ENCODE measurements around the gene HES4. TPM values are rescaled to one million over a fixed set of nuclear protein-coding genes. Genes with fewer than 3 reads are reported as not detected.

The HES4 gene
- total RNA-seq, 2 donors from 2014 or later: 45.8 to 82.6 TPM

DNA sequence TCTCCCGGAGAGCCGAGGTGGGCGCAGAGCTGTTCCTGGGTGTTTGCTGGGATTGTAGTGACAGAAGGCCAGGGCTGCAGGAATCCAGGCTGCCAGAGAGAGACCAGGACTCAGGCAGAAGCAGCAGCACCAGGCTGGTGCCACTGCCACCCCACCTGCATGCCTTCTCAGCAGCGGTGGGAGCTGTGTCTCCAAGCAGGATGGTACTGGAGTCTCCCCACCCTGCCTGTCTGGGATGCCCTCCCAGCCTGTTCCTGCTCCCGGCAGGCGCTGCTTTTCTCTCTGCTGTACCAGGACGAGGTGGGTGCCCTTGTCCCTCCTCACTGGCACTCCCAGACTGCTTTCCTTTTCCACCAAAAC, 4.5 kb upstream of the HES4 start:
- no peaks in the 10 kb centered on the region for H3K27me3 ChIP-seq (replicated peaks; ENCODE audit: insufficient read depth)
- intact Hi-C loops (cut with DNase I): no loop called here
- DNase-seq (ENCODE audit: low spot score): no peak
- H3K4me3 ChIP-seq: no peak overlapping the region
- H3K36me3 ChIP-seq: no peaks in the 10 kb centered on the region
- no peaks in the 10 kb centered on the region for H3K9me3 ChIP-seq
- H3K4me1 ChIP-seq (replicated peaks): peaks cover 5% of the 10 kb centered on the region
- TF ChIP-seq POLR2AphosphoS5 (IDR thresholded peaks at IDR 0.05): no peak
- no peak for TF ChIP-seq POLR2A (IDR thresholded peaks at IDR 0.05)
- TF ChIP-seq, protein P1, sequence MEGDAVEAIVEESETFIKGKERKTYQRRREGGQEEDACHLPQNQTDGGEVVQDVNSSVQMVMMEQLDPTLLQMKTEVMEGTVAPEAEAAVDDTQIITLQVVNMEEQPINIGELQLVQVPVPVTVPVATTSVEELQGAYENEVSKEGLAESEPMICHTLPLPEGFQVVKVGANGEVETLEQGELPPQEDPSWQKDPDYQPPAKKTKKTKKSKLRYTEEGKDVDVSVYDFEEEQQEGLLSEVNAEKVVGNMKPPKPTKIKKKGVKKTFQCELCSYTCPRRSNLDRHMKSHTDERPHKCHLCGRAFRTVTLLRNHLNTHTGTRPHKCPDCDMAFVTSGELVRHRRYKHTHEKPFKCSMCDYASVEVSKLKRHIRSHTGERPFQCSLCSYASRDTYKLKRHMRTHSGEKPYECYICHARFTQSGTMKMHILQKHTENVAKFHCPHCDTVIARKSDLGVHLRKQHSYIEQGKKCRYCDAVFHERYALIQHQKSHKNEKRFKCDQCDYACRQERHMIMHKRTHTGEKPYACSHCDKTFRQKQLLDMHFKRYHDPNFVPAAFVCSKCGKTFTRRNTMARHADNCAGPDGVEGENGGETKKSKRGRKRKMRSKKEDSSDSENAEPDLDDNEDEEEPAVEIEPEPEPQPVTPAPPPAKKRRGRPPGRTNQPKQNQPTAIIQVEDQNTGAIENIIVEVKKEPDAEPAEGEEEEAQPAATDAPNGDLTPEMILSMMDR (IDR thresholded peaks at IDR 0.05): no peak
- WGBS: 86% methylated on average over 7 of the region's 7 CpGs
- no peak overlapping the region for H3K27ac ChIP-seq

DNA sequence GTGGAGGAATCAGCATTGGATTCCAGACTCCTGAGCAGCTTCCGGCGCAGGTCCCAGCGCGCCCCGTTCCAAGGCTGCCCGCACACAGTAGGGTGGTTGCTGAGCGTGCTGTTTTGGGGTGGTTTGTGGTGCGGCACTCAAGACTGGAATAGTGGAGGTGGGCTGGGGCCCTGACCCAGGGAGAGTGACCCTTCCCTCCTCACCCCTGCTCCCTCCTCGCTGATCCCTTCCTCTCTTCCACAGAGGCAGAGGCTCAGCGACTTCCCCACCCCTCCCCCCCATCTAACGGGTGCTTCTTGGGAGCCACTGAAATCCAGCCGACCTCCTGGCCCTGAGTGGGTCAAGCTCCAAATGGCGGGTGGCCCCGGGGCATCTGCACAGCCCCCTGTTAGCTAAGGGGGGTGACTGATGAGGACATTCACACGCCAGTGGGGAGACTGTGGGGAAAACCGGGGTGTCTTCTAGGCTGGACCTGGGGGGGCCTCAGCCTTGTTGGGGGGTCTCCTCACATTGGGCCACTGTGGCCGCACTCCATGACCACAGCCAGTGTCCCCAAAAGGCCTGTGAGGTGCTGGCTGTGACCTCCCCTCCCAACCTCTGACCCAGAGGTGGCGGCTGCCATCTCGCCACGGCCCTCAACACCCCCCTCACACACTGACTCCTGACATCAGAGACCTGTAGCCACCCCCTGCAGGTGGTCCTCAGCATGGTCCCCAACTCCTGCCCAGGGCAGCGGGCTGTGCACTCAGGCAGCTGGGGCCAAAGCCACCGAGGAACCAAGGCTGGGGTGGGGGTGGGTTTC, 3.9 kb upstream of the HES4 start:
- Histone ChIP-seq H3K9me3 (no peaks in the 10 kb centered on the region), H3K4me3 (no peak overlapping the region), H3K36me3 (no peaks in the 10 kb centered on the region), H3K4me1 (replicated peaks) (peaks cover 5% of the 10 kb centered on the region), H3K27ac (no peak overlapping the region), H3K27me3 (replicated peaks; ENCODE audit: insufficient read depth) (no peaks in the 10 kb centered on the region)
- TF ChIP-seq POLR2A (IDR thresholded peaks at IDR 0.05) (no peak), POLR2AphosphoS5 (IDR thresholded peaks at IDR 0.05) (no peak)
- TF ChIP-seq, protein P1 (IDR thresholded peaks at IDR 0.05): no peak
- 86% methylated on average over 22 of the region's 22 CpGs for WGBS
- no peak for DNase-seq (ENCODE audit: low spot score)
- intact Hi-C loops (cut with DNase I): no loop called here

DNA sequence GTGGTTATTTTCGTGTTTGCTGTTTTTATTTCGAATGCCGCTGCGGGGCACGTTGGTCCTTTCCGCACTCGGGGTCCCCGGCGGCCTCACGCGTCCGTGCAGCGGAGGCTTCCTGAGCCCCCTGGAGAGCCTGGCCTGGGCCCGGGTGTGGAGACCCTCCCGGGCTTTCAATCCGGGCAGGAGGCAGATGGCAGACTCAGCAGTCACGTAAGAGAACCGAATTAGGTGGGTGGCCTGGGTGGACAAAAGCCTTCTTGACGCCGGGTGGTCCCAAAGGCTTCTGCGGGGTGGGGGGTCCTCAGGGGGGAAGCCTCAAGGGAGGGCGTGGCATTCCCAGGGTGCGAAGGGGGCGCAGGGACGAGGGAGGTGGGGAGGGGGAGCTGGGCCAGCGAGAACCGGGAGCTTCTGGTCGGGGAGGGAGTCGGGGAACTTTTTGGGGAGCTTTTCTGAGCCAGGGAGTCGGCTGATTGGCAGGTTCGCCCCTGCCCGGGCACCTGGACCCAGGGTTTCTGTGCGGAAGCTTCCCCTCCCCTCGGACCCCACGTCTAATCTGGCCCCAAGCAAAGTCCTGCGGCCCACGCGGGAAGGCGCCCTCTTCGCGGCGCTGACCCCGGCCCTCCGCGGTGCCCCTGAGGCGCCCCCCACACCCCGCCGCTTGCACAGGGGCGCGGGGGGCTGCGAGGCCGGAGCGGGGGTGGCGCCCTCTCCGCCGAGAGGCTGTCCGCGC, 1.3 kb upstream of the HES4 start:
- Histone ChIP-seq H3K9me3 (no peaks in the 10 kb centered on the region), H3K4me1 (replicated peaks) (peaks cover 9% of the 10 kb centered on the region), H3K4me3 (peak overlapping the region; percentile 59 to 71), H3K27ac (peak overlapping the region; percentile 94 to 95), H3K27me3 (replicated peaks; ENCODE audit: insufficient read depth) (no peaks in the 10 kb centered on the region), H3K36me3 (no peaks in the 10 kb centered on the region)
- no peak for DNase-seq (ENCODE audit: low spot score)
- WGBS: under 1% methylated on average over 55 of the region's 58 CpGs
- TF ChIP-seq POLR2A (IDR thresholded peaks at IDR 0.05): no peak
- TF ChIP-seq POLR2AphosphoS5 (IDR thresholded peaks at IDR 0.05): no peak
- TF ChIP-seq, protein P1 (IDR thresholded peaks at IDR 0.05): no peak
- intact Hi-C loops (cut with DNase I): no loop called here

GRCh38 chr1:1000357-1001056, 610 bp upstream of the HES4 start:
- no peaks in the 10 kb centered on the region for H3K36me3 ChIP-seq
- H3K9me3 ChIP-seq: no peaks in the 10 kb centered on the region
- intact Hi-C loops (cut with DNase I): no loop called here
- TF ChIP-seq POLR2A (IDR thresholded peaks at IDR 0.05): peak; percentile 59
- TF ChIP-seq, protein P1 (IDR thresholded peaks at IDR 0.05): peak in 1 of 4 experiments; percentile 21
- peak; percentile 70 for TF ChIP-seq POLR2AphosphoS5 (IDR thresholded peaks at IDR 0.05)
- peak overlapping the region; percentile 94 to 95 for H3K27ac ChIP-seq
- peaks cover 6% of the 10 kb centered on the region for H3K4me1 ChIP-seq (replicated peaks)
- H3K27me3 ChIP-seq (replicated peaks; ENCODE audit: insufficient read depth): no peaks in the 10 kb centered on the region
- peak overlapping the region; percentile 59 to 71 for H3K4me3 ChIP-seq
- 2% methylated on average over 53 of the region's 75 CpGs for WGBS
- peak; percentile 71 for DNase-seq (ENCODE audit: low spot score)
